HFF-Myc (cell line): ENCODE results near the gene SKP2.

Experiments used
- DNase-seq: peaks from one replicate; pipeline ENCODE4 v3.0.0-alpha.2; 2011; ENCODE audit warnings: low read depth; ENCODE audit errors: extremely low read depth
- H3K4me3 ChIP-seq: replicated peaks from 2 replicates; pipeline ENCODE4 v1.5.1; 2011; ENCODE audit warnings: low read depth, mild to moderate bottlenecking, control low read depth, low read length
- TF ChIP-seq, protein P1 (sequence below): IDR thresholded peaks from 2 replicates; pipeline ENCODE4 v1.5.1; 2012; ENCODE audit warnings: mild to moderate bottlenecking, low read depth, low read length, control low read depth; ENCODE audit errors: missing control alignments

Gene SKP2

DNA sequence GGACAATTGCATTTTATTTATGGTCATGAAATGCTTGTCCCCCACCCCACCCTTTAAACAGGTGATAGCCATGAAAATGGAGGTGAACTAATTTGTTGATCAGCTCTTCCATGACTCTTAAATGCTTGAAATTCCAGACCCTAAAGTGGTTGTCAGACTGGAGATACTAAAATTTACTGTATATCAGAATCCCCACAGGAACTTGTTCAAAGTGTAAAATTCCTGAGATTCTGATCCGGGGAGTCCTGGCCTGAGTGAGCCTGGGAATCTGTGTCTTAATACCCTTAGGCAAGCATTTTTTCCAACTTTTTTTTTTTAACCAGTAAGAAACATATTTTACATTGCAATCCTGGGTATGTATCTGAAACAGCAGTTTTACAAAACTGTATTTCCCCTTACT lies 4.7 kb downstream of the SKP2 start:
- H3K4me3 ChIP-seq = no peak overlapping the region
- TF ChIP-seq, protein P1, sequence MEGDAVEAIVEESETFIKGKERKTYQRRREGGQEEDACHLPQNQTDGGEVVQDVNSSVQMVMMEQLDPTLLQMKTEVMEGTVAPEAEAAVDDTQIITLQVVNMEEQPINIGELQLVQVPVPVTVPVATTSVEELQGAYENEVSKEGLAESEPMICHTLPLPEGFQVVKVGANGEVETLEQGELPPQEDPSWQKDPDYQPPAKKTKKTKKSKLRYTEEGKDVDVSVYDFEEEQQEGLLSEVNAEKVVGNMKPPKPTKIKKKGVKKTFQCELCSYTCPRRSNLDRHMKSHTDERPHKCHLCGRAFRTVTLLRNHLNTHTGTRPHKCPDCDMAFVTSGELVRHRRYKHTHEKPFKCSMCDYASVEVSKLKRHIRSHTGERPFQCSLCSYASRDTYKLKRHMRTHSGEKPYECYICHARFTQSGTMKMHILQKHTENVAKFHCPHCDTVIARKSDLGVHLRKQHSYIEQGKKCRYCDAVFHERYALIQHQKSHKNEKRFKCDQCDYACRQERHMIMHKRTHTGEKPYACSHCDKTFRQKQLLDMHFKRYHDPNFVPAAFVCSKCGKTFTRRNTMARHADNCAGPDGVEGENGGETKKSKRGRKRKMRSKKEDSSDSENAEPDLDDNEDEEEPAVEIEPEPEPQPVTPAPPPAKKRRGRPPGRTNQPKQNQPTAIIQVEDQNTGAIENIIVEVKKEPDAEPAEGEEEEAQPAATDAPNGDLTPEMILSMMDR = no peak
- peak; percentile 10 for DNase-seq

- no peak overlapping the region for H3K4me3 ChIP-seq
- DNase-seq = no peak
These were observed 6.2 kb downstream of the SKP2 start for GRCh38 chr5:36158144-36158543.

GRCh38 chr5:36160617-36161016 lies 8.7 kb downstream of the SKP2 start:
- TF ChIP-seq, protein P1 = no peak
- DNase-seq = no peak
- no peak overlapping the region for H3K4me3 ChIP-seq

More at GRCh38 chr5:36158144-36158543, 6.2 kb downstream of the SKP2 start:
- TF ChIP-seq, protein P1 = no peak

- H3K4me3 ChIP-seq = no peak overlapping the region
- DNase-seq = no peak
- TF ChIP-seq, protein P1 = no peak
These were observed 9.4 kb downstream of the SKP2 start for GRCh38 chr5:36161361-36161760.

DNA sequence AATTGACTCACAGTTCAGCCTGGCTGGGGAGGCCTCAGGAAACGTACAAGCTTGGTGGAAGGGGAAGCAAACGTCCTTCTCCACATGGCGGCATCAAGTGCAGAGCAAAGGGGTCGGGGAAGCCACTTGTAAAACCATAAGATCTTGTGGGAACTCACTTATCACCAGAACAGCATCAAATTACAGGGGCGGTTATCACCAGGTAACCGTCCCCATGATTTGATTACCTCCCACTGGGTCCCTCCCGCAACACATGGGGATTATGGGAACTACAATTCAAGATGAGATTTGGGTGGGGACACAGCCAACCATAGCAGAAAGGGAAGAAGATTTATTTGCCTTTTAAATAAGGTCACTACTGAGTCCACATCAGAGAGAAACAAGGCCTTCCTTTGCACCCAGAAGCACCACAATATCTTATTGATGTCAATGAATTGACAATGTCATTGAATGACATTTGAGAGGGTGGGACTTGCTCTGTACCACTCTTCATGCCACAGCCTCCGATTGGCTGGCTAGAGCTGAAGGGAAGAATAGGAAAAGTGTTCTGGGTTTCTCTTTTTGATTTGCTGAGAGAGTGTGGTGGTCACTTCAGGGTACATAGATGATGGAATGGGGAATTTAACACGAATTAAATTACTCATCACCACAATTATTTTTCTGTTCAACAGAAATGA lies 11.0 kb downstream of the SKP2 start:
- no peak for DNase-seq
- no peak overlapping the region for H3K4me3 ChIP-seq
- TF ChIP-seq, protein P1 = no peak

DNA sequence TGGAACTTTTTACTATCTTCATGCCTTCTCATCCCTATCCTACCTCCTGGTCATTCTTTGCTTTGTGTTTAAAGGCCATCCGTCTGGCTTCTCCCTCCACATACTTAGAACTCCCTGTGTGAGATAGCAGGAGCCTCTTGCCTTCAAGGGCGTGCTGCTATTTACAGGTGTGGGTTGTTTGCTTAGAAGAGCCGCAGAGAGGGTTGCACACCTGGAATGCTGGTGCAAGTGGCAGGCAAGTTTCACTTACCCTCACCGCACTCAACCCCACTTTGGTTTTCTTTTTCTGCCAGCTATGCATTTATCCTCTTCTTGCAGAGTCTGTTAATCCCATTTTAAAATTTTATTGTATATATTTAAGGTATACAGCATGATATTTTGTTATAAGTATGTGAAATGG lies 12.6 kb downstream of the SKP2 start:
- TF ChIP-seq, protein P1 = no peak
- H3K4me3 ChIP-seq = no peak overlapping the region
- DNase-seq = no peak

DNA sequence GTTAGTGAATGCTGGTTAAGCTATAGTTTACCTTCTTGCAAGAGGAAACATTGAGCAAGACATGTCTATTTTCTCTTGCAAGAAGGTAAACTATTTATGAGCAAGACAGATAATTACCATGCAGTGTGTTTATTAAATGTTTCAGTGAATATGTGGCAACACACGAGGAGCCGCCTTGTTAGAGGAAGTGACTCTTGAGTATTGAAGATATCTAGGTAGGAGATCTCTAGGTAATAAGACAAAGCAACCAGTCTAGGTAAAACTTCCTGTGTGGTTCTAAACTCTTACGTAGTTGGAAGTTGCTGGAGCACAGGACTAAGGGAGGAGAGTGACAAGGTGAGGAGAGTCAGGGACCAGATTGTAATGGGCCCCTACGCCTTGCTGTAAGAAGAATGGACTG lies 16.8 kb downstream of the SKP2 start:
- DNase-seq = no peak
- TF ChIP-seq, protein P1 = no peak
- no peak overlapping the region for H3K4me3 ChIP-seq
